ENCODE results near the gene NDC1.
A peak's percentile ranks its signal among the peaks of the same experiment; 100 is the strongest.

Gene NDC1

DNA sequence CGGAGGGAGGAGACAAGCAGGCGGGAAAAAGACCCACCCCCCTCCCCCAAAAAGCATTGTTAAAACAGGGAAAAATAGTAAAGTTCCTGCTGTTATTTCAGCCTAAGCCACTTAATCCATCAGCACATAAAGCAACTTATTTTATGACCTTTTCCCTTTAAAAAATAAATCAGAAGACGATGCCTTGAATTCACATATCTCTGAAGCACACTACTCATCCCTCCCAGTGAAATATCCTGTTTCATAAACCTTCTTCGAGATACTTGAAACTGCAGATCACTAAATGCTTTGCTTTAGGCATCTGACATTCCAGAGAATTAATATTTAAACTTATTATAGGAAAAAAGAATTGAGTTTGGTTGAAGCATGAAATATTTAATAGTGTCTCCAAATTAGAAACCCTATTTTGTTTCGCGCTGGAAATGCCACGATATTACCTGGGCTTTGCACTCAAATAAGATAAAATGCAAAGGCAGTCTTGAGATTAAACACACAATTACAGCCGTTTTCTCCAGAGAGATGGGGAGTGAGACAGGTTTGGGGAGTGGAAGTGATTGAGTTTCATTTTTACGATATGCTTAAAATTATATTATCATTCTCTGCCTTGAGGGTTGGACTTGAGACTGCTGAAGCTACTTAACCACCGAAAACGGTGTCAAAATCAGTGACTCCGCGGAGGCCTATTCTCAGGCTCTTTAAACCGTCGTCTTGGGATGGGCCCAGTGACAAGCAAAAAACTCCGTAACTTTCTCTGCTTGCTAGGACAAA lies 108.5 kb downstream of the NDC1 start:
- DNase-seq: no peak

GRCh38 chr1:53728702-53729455 lies 109.2 kb downstream of the NDC1 start:
- DNase-seq: no peak

- no peak for DNase-seq
These were observed 109.9 kb downstream of the NDC1 start for GRCh38 chr1:53728196-53728595.

DNA sequence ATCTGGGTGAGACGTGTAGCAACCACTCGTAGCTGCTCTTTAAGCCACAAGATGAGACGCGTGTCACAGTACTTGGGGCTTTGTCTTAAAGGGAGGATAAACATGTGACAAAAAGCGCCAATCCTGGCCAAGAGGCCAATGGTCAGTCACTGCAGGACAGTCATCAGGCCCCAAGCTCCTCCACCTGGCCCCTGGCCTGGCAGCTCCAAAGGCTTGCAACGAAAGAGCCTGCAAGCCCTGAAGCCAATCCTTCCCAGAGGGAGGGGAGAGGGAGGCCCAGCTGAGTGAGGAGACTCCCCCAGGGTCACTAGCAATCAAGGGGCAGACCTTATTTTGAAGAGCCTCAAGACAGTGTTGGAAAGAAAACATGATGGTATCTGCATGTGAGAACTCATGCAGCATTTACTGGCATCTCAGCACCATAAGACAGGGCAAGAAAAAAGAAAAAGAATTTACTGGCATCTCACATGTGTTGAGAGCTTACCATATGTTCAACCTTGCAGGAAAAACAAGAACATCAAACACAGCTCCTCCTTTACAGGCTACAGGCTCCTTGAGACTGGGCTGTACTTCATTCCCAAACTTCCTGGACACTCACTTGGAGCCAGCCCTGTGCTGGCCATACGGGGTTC lies 110.5 kb downstream of the NDC1 start:
- DNase-seq: no peak

DNA sequence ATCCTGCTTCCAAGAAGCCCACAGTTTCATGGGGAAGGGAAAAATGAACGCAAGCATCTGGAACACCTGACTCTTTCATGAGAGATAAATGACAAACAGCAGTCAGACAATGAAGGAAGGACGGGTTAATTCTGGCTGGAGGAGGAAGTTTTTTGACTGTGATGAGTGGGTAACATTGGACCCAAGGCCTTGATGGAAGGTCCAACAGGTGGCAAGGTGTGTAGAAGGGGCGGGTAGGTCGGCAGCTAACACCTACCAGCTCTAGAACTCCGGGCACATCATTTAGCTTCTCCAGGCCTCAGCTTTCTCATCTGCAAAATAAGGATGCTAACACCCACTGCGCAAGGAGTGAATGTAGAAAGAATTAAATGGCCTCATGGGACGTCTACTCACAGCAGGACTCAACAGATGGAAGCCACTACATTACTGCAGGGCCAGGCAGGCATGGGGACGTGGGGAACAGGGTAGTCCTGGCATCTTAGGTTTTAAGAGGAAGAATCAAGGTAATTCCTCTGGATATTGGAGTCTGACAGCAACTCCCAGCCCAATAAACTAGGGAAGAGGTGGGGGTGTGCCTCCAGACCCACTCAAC lies 112.0 kb downstream of the NDC1 start:
- no peak for DNase-seq

DNA sequence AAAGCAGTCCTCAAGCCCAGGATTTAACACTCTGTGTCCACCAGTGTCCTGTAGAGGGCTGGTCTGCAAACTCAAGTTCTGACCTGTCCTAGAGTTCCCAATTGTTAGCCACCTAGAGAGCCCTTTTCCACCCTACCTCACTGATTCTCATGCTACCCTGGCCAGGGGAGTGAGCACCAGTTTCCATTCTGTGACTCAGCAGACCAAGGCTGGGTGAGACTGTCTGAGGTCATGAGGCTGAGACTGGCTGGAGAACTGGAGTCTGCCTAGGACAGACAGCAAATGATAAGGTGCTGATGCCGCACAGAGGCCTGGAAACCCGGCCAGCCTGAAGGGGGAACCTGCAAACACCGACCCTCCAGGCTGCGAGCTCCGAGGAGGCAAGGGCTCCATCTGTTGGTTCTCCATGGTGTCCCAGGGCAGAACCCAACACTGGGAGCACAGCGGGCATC lies 112.8 kb downstream of the NDC1 start:
- DNase-seq: no peak

DNA sequence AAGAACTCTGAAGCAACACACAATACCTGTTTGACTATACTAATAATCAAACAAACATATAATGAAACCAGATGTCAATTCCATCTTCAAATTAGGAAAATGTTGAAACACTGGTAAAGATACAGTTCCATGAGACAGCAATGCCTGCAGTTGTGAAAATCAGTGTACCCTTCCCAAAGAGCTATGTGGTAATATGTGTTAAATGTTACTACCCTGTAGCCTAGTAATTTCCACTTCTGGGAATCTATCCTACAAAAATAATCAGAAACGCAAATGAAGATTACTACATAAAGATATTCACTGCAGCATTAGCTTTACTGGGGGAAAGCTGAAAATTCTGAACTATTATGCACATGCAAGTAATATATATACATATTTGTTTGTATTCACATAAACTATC lies 116.1 kb downstream of the NDC1 start:
- DNase-seq: no peak

DNA sequence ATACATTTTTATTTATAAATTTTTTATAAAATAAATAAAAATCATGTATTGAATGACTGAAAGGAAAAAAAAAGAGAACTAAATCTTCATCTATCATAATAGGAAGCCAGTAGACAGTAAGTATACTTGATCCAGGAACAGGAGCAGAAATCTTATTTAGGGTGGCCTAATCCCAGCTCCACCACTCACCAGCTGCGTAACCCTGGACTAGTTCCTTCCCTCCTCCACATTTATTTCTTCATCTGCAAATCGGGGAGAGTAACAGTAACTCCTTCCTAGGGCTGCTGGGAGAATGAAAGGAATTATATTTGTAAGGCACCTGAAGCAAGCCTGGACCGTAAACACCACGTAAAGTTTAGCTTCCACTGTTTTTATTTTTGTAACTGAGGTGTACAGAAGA lies 117.0 kb downstream of the NDC1 start:
- no peak for DNase-seq

DNA sequence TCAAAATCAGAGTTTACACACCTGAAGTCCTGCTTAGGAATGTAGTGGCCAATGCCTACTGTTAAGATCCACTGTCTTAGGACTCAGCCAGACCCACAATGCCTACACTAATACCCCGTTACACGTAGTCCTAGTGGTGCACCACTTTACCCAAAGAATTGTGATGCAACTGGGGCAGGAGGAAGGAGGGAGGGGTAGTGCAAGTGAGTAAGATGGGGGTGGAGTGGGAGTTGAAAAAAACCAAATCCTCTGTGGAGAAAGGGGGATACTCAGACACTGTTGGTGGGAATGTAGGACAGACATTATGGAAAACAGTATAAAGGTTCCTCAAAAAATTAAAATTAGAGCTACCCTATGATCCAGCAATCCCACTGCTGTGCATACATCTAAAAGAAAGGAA lies 118.6 kb downstream of the NDC1 start:
- DNase-seq: no peak

DNA sequence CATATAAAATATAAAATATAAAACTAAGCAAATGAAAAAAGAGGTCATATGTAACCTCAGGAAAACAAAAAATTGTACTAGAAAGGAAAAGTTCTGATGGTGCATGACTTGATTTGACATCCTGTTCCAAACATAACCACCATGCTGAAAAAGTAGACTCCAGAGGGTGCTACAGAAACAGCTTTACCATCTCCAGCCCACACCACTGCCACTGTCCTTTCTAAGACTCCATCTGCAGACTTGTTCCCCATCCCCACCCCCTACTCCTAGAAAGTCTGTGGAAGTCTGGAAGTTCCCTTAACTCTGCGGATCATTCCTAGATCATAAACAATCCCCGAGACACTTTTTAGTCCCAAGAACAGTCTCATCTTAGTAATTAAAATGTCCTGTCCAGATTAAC lies 119.7 kb downstream of the NDC1 start:
- DNase-seq: no peak

DNA sequence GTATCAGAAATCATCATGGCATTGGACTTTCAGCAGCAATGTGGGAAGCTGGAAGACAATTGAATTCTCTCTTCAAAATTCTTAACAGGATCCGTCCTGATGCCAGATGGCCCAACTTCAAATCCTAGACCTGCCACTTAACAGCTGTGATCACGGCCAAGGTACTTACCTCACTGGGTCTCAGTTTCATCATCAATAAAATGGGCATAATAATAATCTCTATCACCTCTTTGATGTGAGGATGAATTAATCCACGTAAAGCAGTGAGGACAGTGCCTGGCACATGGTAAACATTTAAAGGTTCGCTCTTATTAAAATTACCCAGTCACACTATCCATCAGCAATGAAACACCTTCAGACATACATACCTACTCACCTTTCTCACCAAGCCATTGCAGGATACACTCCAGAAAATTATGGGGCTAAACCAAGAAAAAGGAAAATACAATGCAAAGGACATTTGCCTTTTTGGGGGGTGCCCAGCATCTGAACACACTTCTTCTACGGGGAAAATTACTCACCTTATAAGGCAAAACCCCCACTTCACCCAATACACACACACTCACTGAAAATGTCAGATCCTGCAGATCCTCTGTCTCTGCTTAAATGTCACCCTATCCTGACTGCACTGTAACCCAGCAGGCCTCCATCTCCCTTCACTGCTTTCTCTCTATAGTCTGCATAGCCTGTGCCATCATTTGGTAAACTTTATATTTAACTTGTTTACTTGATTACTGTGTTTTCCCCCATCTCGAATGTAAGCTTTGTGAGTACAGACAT lies 120.9 kb downstream of the NDC1 start:
- no peak for DNase-seq

DNA sequence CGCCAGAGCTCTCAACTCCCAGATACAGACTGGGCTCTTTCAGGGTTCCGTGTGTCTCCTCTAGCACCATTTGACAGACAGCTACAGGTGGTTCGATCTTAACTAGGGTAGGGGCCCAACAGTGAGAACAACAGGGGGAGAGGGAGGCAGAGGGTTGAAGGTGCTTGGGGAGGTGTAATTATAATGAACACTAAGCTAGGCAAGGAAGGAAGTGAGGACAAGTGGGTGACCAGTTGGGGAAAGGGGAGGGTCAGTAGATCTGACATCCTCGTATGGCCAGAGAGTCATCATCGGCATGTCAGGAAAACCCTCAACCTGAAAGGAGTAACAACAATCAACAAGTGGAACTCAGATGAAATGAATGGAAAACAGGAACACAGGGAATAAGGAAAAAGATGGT lies 121.9 kb downstream of the NDC1 start:
- DNase-seq: no peak

DNA sequence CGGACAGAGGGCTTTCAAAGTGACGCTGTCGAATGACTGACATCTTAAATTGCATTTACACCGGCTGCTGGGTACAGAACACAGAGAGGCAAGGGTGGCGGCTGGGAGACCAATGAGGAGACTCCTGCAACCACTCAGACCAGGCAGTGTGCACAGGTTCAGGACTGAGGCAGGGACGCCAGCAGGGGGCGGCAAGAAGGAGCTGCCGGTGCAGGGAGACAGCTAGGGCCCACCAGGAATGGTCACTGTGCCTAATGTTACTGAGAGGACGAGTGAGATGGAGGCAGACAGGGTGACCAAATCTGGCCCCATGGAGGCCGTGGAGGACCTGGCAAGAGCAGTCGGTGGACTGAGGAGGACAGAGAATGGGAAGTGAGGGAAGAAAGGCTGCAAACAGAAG lies 122.6 kb downstream of the NDC1 start:
- DNase-seq: peak; percentile 53
